HepG2 (cell line): ENCODE data around the gene TMEM39B. TPM values are rescaled to one million over a fixed set of nuclear protein-coding genes. Genes with fewer than 3 reads are reported as not detected.

Source experiments
- ATAC-seq: fragments of 200-7000 bp; cut with Tn5 transposase; 3 replicates; pipeline ENCODE4 v1.9.1; 2020; ENCODE audit warnings: mild to moderate bottlenecking, moderate library complexity
- BruUV-seq: library from RNA; stranded (reverse); fragments of 400-500 nt; replicated peaks from 2 replicates; lab custom pipeline; 2021; lab: Mats Ljungman, UMichigan
- CTCF ChIA-PET: fragments of 300-600 bp; formaldehyde crosslinking; extraction: SDS; loops from one replicate; lab custom pipeline; 2021; ENCODE audit warnings: low total read pairs, inconsistent platforms, low intra/inter-chr PET ratio; lab: Yijun Ruan, JAX
- POLR2A ChIA-PET: fragments of 350-600 bp; sonication (Branson Sonifier 250); formaldehyde crosslinking; loops from one replicate; lab custom pipeline; 2020; ENCODE audit warnings: antibody characterized with exemption, inconsistent platforms; lab: Yijun Ruan, JAX
- DNase-seq: peaks from one replicate; pipeline ENCODE4 v3.0.0-alpha.2; 2015; ENCODE audit warnings: low spot score
- FAIRE-seq: peaks from 3 replicates; lab custom pipeline; 2011; peaks lifted over from hg19 to GRCh38; lab: Jason Lieb, UNC
- H2AFZ ChIP-seq: one replicate; pipeline ENCODE4 v1.6.1; 2011; ENCODE audit warnings: low read length, inconsistent platforms
- H3K27ac ChIP-seq: fragments of 300-600 bp; 3 replicates; pipeline ENCODE4 v1.8.0; 2011; ENCODE audit warnings: mixed run types, mild to moderate bottlenecking, mixed read lengths, low read length, inconsistent platforms; ENCODE audit not compliant: insufficient read depth; ENCODE audit errors: extremely low read length
- H3K27me3 ChIP-seq, 2 experiments: fragments of 200-600 bp in 1 of 2; 2 replicates in 1 of 2; 3 replicates in 1 of 2; pipeline versions ENCODE4 v1.6.0 to v1.8.0; 2011; ENCODE audit warnings: low read length in 2 of 2, mild to moderate bottlenecking in 2 of 2, moderate library complexity in 2 of 2, inconsistent platforms in 1 of 2; ENCODE audit not compliant: insufficient read depth in 2 of 2, control insufficient read depth in 1 of 2
- H3K36me3 ChIP-seq, 2 experiments: fragments of 200-600 bp in 1 of 2; replicated peaks in 1 of 2; 2 replicates in 1 of 2; 3 replicates in 1 of 2; pipeline versions ENCODE4 v1.5.1 to v1.8.0; 2011; ENCODE audit warnings: low read length in 2 of 2, inconsistent platforms in 1 of 2; ENCODE audit not compliant: insufficient read depth in 2 of 2, control insufficient read depth in 1 of 2
- H3K4me1 ChIP-seq: 2 replicates; pipeline ENCODE4 v1.5.1; 2012; ENCODE audit warnings: low read length, inconsistent platforms; ENCODE audit not compliant: insufficient read depth
- H3K4me2 ChIP-seq: 2 replicates; pipeline ENCODE4 v1.6.0; 2011; ENCODE audit warnings: low read depth, low read length, inconsistent platforms
- H3K4me3 ChIP-seq, 3 experiments: fragments of 200-600 bp in 1 of 3; sonication (generic), shearing (Covaris generic) in 1 of 3; replicated peaks in 1 of 3; 2 replicates each; pipeline ENCODE4 v1.5.1; 2011 to 2016; ENCODE audit warnings: low read length in 3 of 3, inconsistent platforms in 2 of 3, low read depth in 2 of 3, mild to moderate bottlenecking in 2 of 3, control low read depth in 1 of 3, mixed read lengths in 1 of 3; ENCODE audit not compliant: insufficient read depth in 1 of 3
- H3K79me2 ChIP-seq: one replicate; pipeline ENCODE4 v1.6.1; 2011; ENCODE audit warnings: low read length, inconsistent platforms; ENCODE audit not compliant: insufficient read depth
- H3K9ac ChIP-seq: 2 replicates; pipeline ENCODE4 v1.6.0; 2011; ENCODE audit warnings: mild to moderate bottlenecking, low read depth, low read length, inconsistent platforms; ENCODE audit not compliant: insufficient read depth
- H3K9me3 ChIP-seq: 2 replicates; pipeline ENCODE4 v1.5.1; 2012; ENCODE audit warnings: mild to moderate bottlenecking, low read length
- H4K20me1 ChIP-seq: 2 replicates; pipeline ENCODE4 v1.6.0; 2011; ENCODE audit warnings: inconsistent platforms, mild to moderate bottlenecking, low read length, moderate library complexity; ENCODE audit not compliant: insufficient read depth
- FOXA1 ChIP-seq, 2 experiments: fragments of 450-650 bp in 1 of 2; sonication (generic) in 1 of 2; formaldehyde crosslinking in 1 of 2; IDR thresholded peaks; 2 replicates each; pipeline versions ENCODE4 v1.4.0 to v1.6.1; 2016 to 2020; ENCODE audit warnings: missing genetic modification reagents in 1 of 2
- HOXD1 ChIP-seq: sonication (generic); formaldehyde crosslinking; IDR thresholded peaks from 2 replicates; pipeline ENCODE4 v1.5.0; 2020; ENCODE audit warnings: missing genetic modification reagents
- MIER2 ChIP-seq: IDR thresholded peaks from 2 replicates; pipeline ENCODE4 v1.6.1; 2016; ENCODE audit warnings: missing biosample characterization, missing genetic modification reagents
- PHF20 ChIP-seq: sonication (generic); formaldehyde crosslinking; IDR thresholded peaks from 2 replicates; pipeline ENCODE4 v1.5.0; 2020; ENCODE audit warnings: mild to moderate bottlenecking, missing genetic modification reagents
- RAD51 ChIP-seq: fragments of 450-650 bp; IDR thresholded peaks from 2 replicates; pipeline ENCODE4 v1.6.1; 2016; ENCODE audit warnings: borderline replicate concordance
- RELA ChIP-seq: sonication (generic); formaldehyde crosslinking; IDR thresholded peaks from 2 replicates; pipeline ENCODE4 v1.4.0; 2020; ENCODE audit warnings: missing genetic modification reagents
- SKIL ChIP-seq: sonication (generic); formaldehyde crosslinking; IDR thresholded peaks from 2 replicates; pipeline ENCODE4 v1.8.0; 2022; ENCODE audit warnings: missing genetic modification reagents, mild to moderate bottlenecking, moderate library complexity, borderline replicate concordance
- SOX13 ChIP-seq, 3 experiments: fragments of 450-650 bp in 1 of 3; sonication (generic) in 1 of 3; formaldehyde crosslinking in 1 of 3; IDR thresholded peaks in 2 of 3; conservative IDR thresholded peaks in 1 of 3; 2 replicates each; pipeline versions ENCODE4 v1.5.0 to v1.6.1; 2016 to 2020; ENCODE audit warnings: antibody characterized with exemption in 1 of 3, mild to moderate bottlenecking in 1 of 3, missing compliant biosample characterization in 1 of 3, missing genetic modification reagents in 1 of 3, moderate library complexity in 1 of 3
- THYN1 ChIP-seq: sonication (generic); formaldehyde crosslinking; IDR thresholded peaks from 2 replicates; pipeline ENCODE4 v1.8.1; 2023; ENCODE audit warnings: low read depth, mild to moderate bottlenecking, moderate library complexity, missing genetic modification reagents, borderline replicate concordance
- TOPORS ChIP-seq: sonication (generic); formaldehyde crosslinking; IDR thresholded peaks from 2 replicates; pipeline ENCODE4 v1.8.0; 2023; ENCODE audit warnings: mild to moderate bottlenecking, missing genetic modification reagents
- ZBTB38 ChIP-seq: sonication (generic); formaldehyde crosslinking; IDR thresholded peaks from 2 replicates; pipeline ENCODE4 v1.5.1; 2020; ENCODE audit warnings: mild to moderate bottlenecking, missing genetic modification reagents
- ZNF224 ChIP-seq: sonication (generic); formaldehyde crosslinking; IDR thresholded peaks from 2 replicates; pipeline ENCODE4 v1.5.0; 2020; ENCODE audit warnings: mild to moderate bottlenecking, missing genetic modification reagents
- ZNF569 ChIP-seq: sonication (generic); formaldehyde crosslinking; IDR thresholded peaks from 2 replicates; pipeline ENCODE4 v1.5.0; 2020; ENCODE audit warnings: mild to moderate bottlenecking, missing genetic modification reagents, moderate library complexity, borderline replicate concordance
- ZNF629 ChIP-seq: sonication (generic); formaldehyde crosslinking; conservative IDR thresholded peaks from 2 replicates; pipeline ENCODE4 v1.5.0; 2020; ENCODE audit warnings: missing genetic modification reagents
- ZNF790 ChIP-seq: sonication (generic); formaldehyde crosslinking; IDR thresholded peaks from 2 replicates; pipeline ENCODE4 v1.8.0; 2022; ENCODE audit warnings: missing genetic modification reagents, mild to moderate bottlenecking, borderline replicate concordance
- WGBS: methylation state at CpG from one replicate; pipeline ENCODE4 v1.1.6; 2017; ENCODE audit warnings: low lambda C conversion rate; 5-methylcytosine and 5-hydroxymethylcytosine counted together
- in situ Hi-C: cut with HindIII; loops from 2 replicates; pipeline ENCODE4 v1.10.0; 2017; ENCODE audit warnings: low pct_unique_long_range_greater_than_20kb; ENCODE audit not compliant: extremely low pct_ligation_motif_present
- intact Hi-C: fragments of 100-400 bp; cut with micrococcal nuclease; formaldehyde crosslinking; loops from one replicate; pipeline ENCODE4 v1.10.0; 2022; ENCODE audit not compliant: unreplicated experiment
- polyA plus RNA-seq, 8 experiments: library from polyadenylated mRNA; depleted of rRNA in 3 of 8; stranded (reverse) in 7 of 8; unstranded in 1 of 8; fragments of >200 nt; fragmentation: Illumina TruSeq in 4 of 8; extraction: Trizol in 4 of 8; gene quantifications; 2 replicates each; pipeline versions ENCODE4 v1.2.1 to v1.2.3, GENCODE V29; 2011 to 2016; ENCODE audit warnings: low read depth in 4 of 8, missing spikeins in 1 of 8, mixed read lengths in 1 of 8; ENCODE audit not compliant: insufficient read depth in 1 of 8
- total RNA-seq, 5 experiments: library from RNA; depleted of rRNA; stranded (reverse); fragments of >200 nt; fragmentation: Illumina TruSeq; extraction: Trizol; gene quantifications; 2 replicates each; pipeline ENCODE4 v1.2.3, GENCODE V29; 2016; ENCODE audit warnings: low read depth in 1 of 5
- TF ChIP-seq, protein P1 (sequence below): sonication (generic); formaldehyde crosslinking; IDR thresholded peaks from 2 replicates; pipeline ENCODE4 v1.8.1; 2023; ENCODE audit warnings: missing genetic modification reagents, inconsistent platforms, borderline replicate concordance

Gene TMEM39B
- total and polyA plus RNA-seq, 2 of the 13 experiments (the other 11 are each of a cell fraction or from before 2014, with no cell fraction given) = 4.9 to 10.4 TPM

DNA sequence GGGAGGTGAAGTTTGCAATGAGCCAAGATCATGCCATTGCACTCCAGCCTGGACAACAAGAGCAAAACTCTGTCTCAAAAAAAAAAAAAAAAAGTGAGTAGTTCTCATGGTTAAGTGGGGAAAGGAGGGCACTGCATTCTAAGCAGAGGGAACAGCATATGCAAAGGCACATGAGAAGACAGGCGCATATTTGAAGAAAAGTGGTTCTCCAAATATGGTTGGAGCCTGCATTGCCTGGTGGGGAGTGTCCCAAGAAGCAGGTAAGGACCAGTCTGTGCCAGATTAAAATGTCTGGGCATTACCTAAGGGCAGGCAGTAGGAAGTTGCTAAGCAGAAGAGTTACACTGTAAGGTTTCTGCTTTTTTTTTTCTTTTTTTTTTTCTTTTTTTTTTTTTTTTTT lies 32.6 kb downstream of the TMEM39B start:
- Histone ChIP-seq H3K27ac (no peak overlapping the region), H3K4me3 (no peak overlapping the region), H3K4me2 (no peak overlapping the region), H3K27me3 (no peaks in the 10 kb centered on the region; a peak in 1 of 5 replicates), H3K9me3 (no peaks in the 10 kb centered on the region), H3K4me1 (peaks cover 42% of the 10 kb centered on the region), H2AFZ (no peak overlapping the region), H3K36me3 (peaks cover 2 to 5% of the 10 kb centered on the region in 2 experiments; a peak in 1 of 5 replicates), H4K20me1 (peaks cover 4% of the 10 kb centered on the region; the same call in 1 of the 2 replicates), H3K79me2 (peaks cover 23% of the 10 kb centered on the region), H3K9ac (no peak overlapping the region)
- BruUV-seq = no TSS peak
- intact Hi-C loops (loop anchor here (5.0 kb wide), 1 partner anchor 33 kb away; the partner anchor contains the start of gene TMEM39B), in situ Hi-C loops (no loop called here)
- no peak for TF ChIP-seq HOXD1
- TF ChIP-seq, protein P1, sequence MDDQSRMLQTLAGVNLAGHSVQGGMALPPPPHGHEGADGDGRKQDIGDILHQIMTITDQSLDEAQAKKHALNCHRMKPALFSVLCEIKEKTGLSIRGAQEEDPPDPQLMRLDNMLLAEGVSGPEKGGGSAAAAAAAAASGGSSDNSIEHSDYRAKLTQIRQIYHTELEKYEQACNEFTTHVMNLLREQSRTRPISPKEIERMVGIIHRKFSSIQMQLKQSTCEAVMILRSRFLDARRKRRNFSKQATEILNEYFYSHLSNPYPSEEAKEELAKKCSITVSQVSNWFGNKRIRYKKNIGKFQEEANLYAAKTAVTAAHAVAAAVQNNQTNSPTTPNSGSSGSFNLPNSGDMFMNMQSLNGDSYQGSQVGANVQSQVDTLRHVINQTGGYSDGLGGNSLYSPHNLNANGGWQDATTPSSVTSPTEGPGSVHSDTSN (CRISPR knock-in tag) = no peak
- no peak for TF ChIP-seq ZNF569 (CRISPR knock-in tag)
- no peak for TF ChIP-seq RELA (CRISPR knock-in tag)
- TF ChIP-seq TOPORS (CRISPR knock-in tag) = no peak
- no peak for TF ChIP-seq THYN1 (CRISPR knock-in tag)
- no peak for TF ChIP-seq ZNF629
- no peak for TF ChIP-seq PHF20 (CRISPR knock-in tag)
- TF ChIP-seq RAD51 = no peak
- TF ChIP-seq MIER2 (CRISPR knock-in tag) = no peak
- TF ChIP-seq ZNF790 (CRISPR knock-in tag) = no peak
- TF ChIP-seq FOXA1 (IDR thresholded peaks at IDR 0.05) = no peak
- TF ChIP-seq FOXA1 (CRISPR knock-in tag; IDR thresholded peaks at IDR 0.05) = no peak
- TF ChIP-seq SKIL (CRISPR knock-in tag) = no peak
- TF ChIP-seq SOX13 (IDR thresholded peaks at IDR 0.05) = no peak
- no peak for TF ChIP-seq SOX13 (CRISPR knock-in tag; conservative IDR thresholded peaks at IDR 0.05 in 1 of 2, IDR thresholded peaks at IDR 0.05 in 1 of 2)
- TF ChIP-seq ZNF224 (CRISPR knock-in tag) = no peak
- TF ChIP-seq ZBTB38 (CRISPR knock-in tag) = no peak
- no peak for ATAC-seq
- no peak for FAIRE-seq
- no peak for DNase-seq
- ChIA-PET POLR2A (no interaction called here), CTCF (no interaction called here)
- 100% methylated on average over 1 of the region's 1 CpG for WGBS
